DND-41 (cell line): Measurements from ENCODE around the gene TMEM145.

ENCODE experiments used
- CTCF ChIP-seq: IDR thresholded peaks from 2 replicates; pipeline ENCODE4 v1.5.1; 2012; ENCODE audit warnings: borderline replicate concordance, low read length, moderate library complexity, mild to moderate bottlenecking; ENCODE audit not compliant: poor library complexity, severe bottlenecking; ENCODE audit errors: extremely low read depth
- EZH2 ChIP-seq: IDR thresholded peaks from 3 replicates; pipeline ENCODE4 v1.6.1; 2012; ENCODE audit warnings: borderline replicate concordance, low read depth, mild to moderate bottlenecking, moderate library complexity, low read length, inconsistent platforms; ENCODE audit not compliant: severe bottlenecking

- no peak for TF ChIP-seq CTCF
- no peak for TF ChIP-seq EZH2
Measured at GRCh38 chr19:42327381-42327780, 14.3 kb downstream of the TMEM145 start.
